ENCODE results near the gene CRYGN. TPM values are rescaled to one million over a fixed set of nuclear protein-coding genes. Genes with fewer than 3 reads are reported as not detected.

The CRYGN gene
- total and polyA plus RNA-seq, 9 of the 15 experiments (the other 6 are each of a cell fraction or from before 2014, with no cell fraction given): not detected

DNA sequence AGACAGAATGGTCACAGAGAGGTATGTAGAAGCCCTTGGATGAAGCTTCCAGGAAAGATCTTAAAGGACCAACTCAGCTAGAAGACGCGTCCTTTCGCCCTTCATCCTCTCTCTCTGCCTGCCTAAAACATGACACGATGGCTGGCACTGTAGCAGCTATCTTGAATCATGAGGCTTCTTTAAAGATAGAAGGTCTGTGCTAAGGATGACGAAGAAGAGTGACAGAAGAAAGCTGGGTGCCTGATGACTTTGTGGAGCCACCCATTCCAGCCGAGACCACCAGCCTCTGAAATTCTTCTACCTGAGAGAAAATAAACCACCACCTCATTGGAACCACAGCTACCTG lies 55.6 kb downstream of the CRYGN start:
- FAIRE-seq (peak; percentile 23), ATAC-seq (no peak), DNase-seq (ENCODE audit: extremely low read depth in 1 of 4, low spot score in 3 of 4) (no peak)
- H3K4me1 ChIP-seq (replicated peaks in 1 of 2; ENCODE audit: control insufficient read depth in 2 of 2, insufficient read depth in 2 of 2, low read length in 2 of 2): peaks cover 0 to 60% of the 10 kb centered on the region in 2 experiments; a peak in 3 of 5 replicates
- no TSS peak for BruUV-seq (replicated peaks)
- H3K9me1 ChIP-seq (ENCODE audit: control insufficient read depth, insufficient read depth, low read length): no peaks in the 10 kb centered on the region
- intact Hi-C loops (cut with micrococcal nuclease) (no loop called here), in situ Hi-C loops (cut with MboI) (no loop called here)
- H2AFZ ChIP-seq (ENCODE audit: low read depth, low read length): no peak overlapping the region
- ChIA-PET CTCF (ENCODE audit: low intra/inter-chr PET ratio) (no interaction called here), POLR2A (interaction anchor here (1.0 to 2.0 kb wide), 2 partner anchors 9 to 16 kb away, joined by 4 to 7 read pairs; no protein-coding TSS in a partner anchor)
- no peak overlapping the region; a peak in 1 of 4 replicates for H3K9ac ChIP-seq (ENCODE audit: insufficient read depth in 1 of 2, low read depth in 2 of 2, low read length in 2 of 2)
- H4K20me1 ChIP-seq (replicated peaks; ENCODE audit: control insufficient read depth, insufficient read depth, low read length): 0 out of 2 replicates have a peak, but pooled peaks cover 5% of the 10 kb centered on the region
- TF ChIP-seq ZNF766 (CRISPR knock-in tag; conservative IDR thresholded peaks at IDR 0.05) (no peak), PTRF (tag; IDR thresholded peaks at IDR 0.05) (no peak), SIN3A (IDR thresholded peaks at IDR 0.05; ENCODE audit: borderline replicate concordance in 2 of 2, control insufficient read depth in 1 of 2, low read depth in 2 of 2, low read length in 2 of 2) (no peak), BCOR (IDR thresholded peaks at IDR 0.05) (peak; percentile 51; the same call in 1 of the 2 replicates), KDM1A (IDR thresholded peaks at IDR 0.05) (peak in 1 of 2 experiments; percentile 17; a peak in 1 of 4 replicates)
- WGBS (ENCODE audit: insufficient coverage, low coverage, missing lambda C conversion rate): 13% methylated on average over 6 of the region's 6 CpGs
- H3K9me3 ChIP-seq (replicated peaks; ENCODE audit: control insufficient read depth, insufficient read depth, low read depth, low read length): no peaks in the 10 kb centered on the region
- no peak overlapping the region for H3K4me3 ChIP-seq
- no peaks in the 10 kb centered on the region for H3K36me3 ChIP-seq (ENCODE audit: control insufficient read depth, insufficient read depth, low read length)
- H3K27me3 ChIP-seq (ENCODE audit: control insufficient read depth in 2 of 2, insufficient read depth in 2 of 2, low read length in 2 of 2): peaks cover 13 to 68% of the 10 kb centered on the region in 2 experiments; a peak in 4 of 5 replicates
- H3K79me2 ChIP-seq (ENCODE audit: control insufficient read depth, insufficient read depth, low read length): no peaks in the 10 kb centered on the region
- no peak overlapping the region for H3K27ac ChIP-seq (ENCODE audit: extremely low read depth, low read depth, low read length)
- H3K4me2 ChIP-seq (ENCODE audit: insufficient read depth, low read length): no peak overlapping the region
